Measurements from ENCODE around the gene ESR1.

Gene ESR1

GRCh38 chr6:151905854-151906253 lies 98.4 kb downstream of the ESR1 start:
- Histone ChIP-seq H2AFZ (no peak overlapping the region), H3K4me2 (ENCODE audit: low read length) (no peak overlapping the region), H3K4me1 (no peaks in the 10 kb centered on the region), H3K27me3 (ENCODE audit: control insufficient read depth, insufficient read depth, low read length) (no peaks in the 10 kb centered on the region), H3K36me3 (ENCODE audit: control insufficient read depth, insufficient read depth, low read length) (no peaks in the 10 kb centered on the region), H3K9me3 (ENCODE audit: control insufficient read depth, low read length) (no peaks in the 10 kb centered on the region), H3K79me2 (no peaks in the 10 kb centered on the region), H3K9ac (no peak overlapping the region), H3K27ac (no peak overlapping the region), H3K4me3 (ENCODE audit: low read depth, low read length) (no peak overlapping the region)
- no peak for TF ChIP-seq CTCF (IDR thresholded peaks at IDR 0.05)

- H3K9ac ChIP-seq = no peak overlapping the region
- H3K4me1 ChIP-seq = no peaks in the 10 kb centered on the region
- no peak overlapping the region for H3K4me3 ChIP-seq (ENCODE audit: low read depth, low read length)
- TF ChIP-seq CTCF (IDR thresholded peaks at IDR 0.05) = no peak
- no peak overlapping the region for H2AFZ ChIP-seq
- H3K27ac ChIP-seq = no peak overlapping the region
- no peaks in the 10 kb centered on the region for H3K36me3 ChIP-seq (ENCODE audit: control insufficient read depth, insufficient read depth, low read length)
- H3K27me3 ChIP-seq (ENCODE audit: control insufficient read depth, insufficient read depth, low read length) = no peaks in the 10 kb centered on the region
- no peaks in the 10 kb centered on the region for H3K79me2 ChIP-seq
- no peak overlapping the region for H3K4me2 ChIP-seq (ENCODE audit: low read length)
- no peaks in the 10 kb centered on the region for H3K9me3 ChIP-seq (ENCODE audit: control insufficient read depth, low read length)
Measured at GRCh38 chr6:151911401-151911800, 103.9 kb downstream of the ESR1 start.

DNA sequence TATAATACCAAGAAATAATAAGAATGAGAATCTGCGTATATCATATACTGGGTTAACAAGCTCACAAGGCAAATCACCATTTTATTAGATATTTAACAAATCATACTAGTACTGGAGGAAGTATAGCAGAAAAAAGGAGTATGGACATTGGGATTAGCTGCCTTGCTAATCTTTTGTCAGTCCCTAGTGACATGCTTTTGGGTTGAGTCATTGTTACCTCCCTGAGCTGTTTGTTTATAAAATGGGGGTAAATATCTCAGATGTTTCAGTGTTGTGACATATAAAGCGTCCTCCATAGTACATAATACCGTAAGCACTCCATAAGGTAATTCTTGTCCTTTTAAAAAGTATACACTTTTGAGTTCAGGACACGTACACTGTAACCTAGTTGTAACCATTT lies 107.0 kb downstream of the ESR1 start:
- Histone ChIP-seq H3K27ac (no peak overlapping the region), H3K4me2 (ENCODE audit: low read length) (no peak overlapping the region), H3K9ac (no peak overlapping the region), H3K4me1 (no peaks in the 10 kb centered on the region), H3K79me2 (no peaks in the 10 kb centered on the region), H3K9me3 (ENCODE audit: control insufficient read depth, low read length) (no peaks in the 10 kb centered on the region), H2AFZ (no peak overlapping the region), H3K27me3 (ENCODE audit: control insufficient read depth, insufficient read depth, low read length) (no peaks in the 10 kb centered on the region), H3K36me3 (ENCODE audit: control insufficient read depth, insufficient read depth, low read length) (no peaks in the 10 kb centered on the region), H3K4me3 (ENCODE audit: low read depth, low read length) (no peak overlapping the region)
- no peak for TF ChIP-seq CTCF (IDR thresholded peaks at IDR 0.05)

- no peak overlapping the region for H2AFZ ChIP-seq
- no peak overlapping the region for H3K27ac ChIP-seq
- no peaks in the 10 kb centered on the region for H3K27me3 ChIP-seq (ENCODE audit: control insufficient read depth, insufficient read depth, low read length)
- no peak overlapping the region for H3K4me3 ChIP-seq (ENCODE audit: low read depth, low read length)
- H3K36me3 ChIP-seq (ENCODE audit: control insufficient read depth, insufficient read depth, low read length) = no peaks in the 10 kb centered on the region
- no peak overlapping the region for H3K4me2 ChIP-seq (ENCODE audit: low read length)
- TF ChIP-seq CTCF (IDR thresholded peaks at IDR 0.05) = no peak
- H3K9me3 ChIP-seq (ENCODE audit: control insufficient read depth, low read length) = no peaks in the 10 kb centered on the region
- no peaks in the 10 kb centered on the region for H3K4me1 ChIP-seq
- H3K79me2 ChIP-seq = no peaks in the 10 kb centered on the region
- H3K9ac ChIP-seq = no peak overlapping the region
Measured at GRCh38 chr6:151916075-151916474, 108.6 kb downstream of the ESR1 start.

DNA sequence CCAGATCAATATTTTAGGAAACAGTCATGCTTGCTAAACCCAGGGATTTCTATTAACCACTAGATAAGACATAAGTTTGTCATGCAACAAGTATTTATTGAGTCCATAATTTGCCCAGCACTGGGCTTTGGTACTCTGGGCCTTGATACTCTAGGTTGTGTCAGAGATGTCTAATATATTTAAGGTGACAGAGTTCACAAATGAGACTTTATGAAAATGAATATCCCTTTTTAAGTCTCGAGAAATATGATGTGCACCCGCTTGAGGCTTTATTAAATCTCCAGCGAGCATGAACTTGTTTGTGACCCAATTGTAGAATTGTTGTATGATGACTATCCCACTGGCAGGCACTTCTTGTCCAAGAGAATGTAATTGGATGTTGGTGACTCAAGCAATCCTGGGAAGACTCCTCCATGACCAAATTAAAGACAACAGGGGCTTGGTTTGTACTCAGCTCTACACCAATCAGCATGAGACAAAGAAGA lies 109.2 kb downstream of the ESR1 start:
- Histone ChIP-seq H3K27me3 (ENCODE audit: control insufficient read depth, insufficient read depth, low read length) (no peaks in the 10 kb centered on the region), H3K4me1 (no peaks in the 10 kb centered on the region), H3K79me2 (no peaks in the 10 kb centered on the region), H2AFZ (no peak overlapping the region), H3K36me3 (ENCODE audit: control insufficient read depth, insufficient read depth, low read length) (no peaks in the 10 kb centered on the region), H3K27ac (no peak overlapping the region), H3K9ac (no peak overlapping the region), H3K4me2 (ENCODE audit: low read length) (no peak overlapping the region), H3K9me3 (ENCODE audit: control insufficient read depth, low read length) (no peaks in the 10 kb centered on the region), H3K4me3 (ENCODE audit: low read depth, low read length) (no peak overlapping the region)
- no peak for TF ChIP-seq CTCF (IDR thresholded peaks at IDR 0.05)
